OCI-LY3 (cell line): Measurements from ENCODE around the gene PLOD2.

ENCODE experiments used
- H2AFZ ChIP-seq: fragments of 200-600, 300-600 bp; shearing (Covaris generic); 2 replicates; pipeline ENCODE4 v1.6.0; 2014; ENCODE audit warnings: antibody characterized with exemption, low read depth, low read length
- H3K27ac ChIP-seq: fragments of 200-600, 300-600 bp; sonication (generic); 2 replicates; pipeline ENCODE4 v1.5.1; 2014; ENCODE audit warnings: mild to moderate bottlenecking, low read length, moderate library complexity, mixed read lengths
- H3K27me3 ChIP-seq: fragments of 200-600, 300-600 bp; sonication (generic); 2 replicates; pipeline ENCODE4 v1.6.1; 2014; ENCODE audit warnings: low read depth, low read length, mixed read lengths
- H3K36me3 ChIP-seq: fragments of 200-600, 300-600 bp; sonication (generic); replicated peaks from 2 replicates; pipeline ENCODE3; 2014; ENCODE audit warnings: low read depth, low read length, mixed read lengths
- H3K4me1 ChIP-seq: fragments of 300-600, 200-600 bp; sonication (generic); 2 replicates; pipeline ENCODE4 v1.6.1; 2014; ENCODE audit warnings: low read length, mixed read lengths
- H3K4me2 ChIP-seq: fragments of 200-600, 300-600 bp; sonication (generic); 2 replicates; pipeline ENCODE4 v1.6.1; 2014; ENCODE audit warnings: low read length, mixed read lengths
- H3K4me3 ChIP-seq: fragments of 300-600, 200-600 bp; sonication (generic); 2 replicates; pipeline ENCODE4 v1.5.1; 2014; ENCODE audit warnings: antibody characterized with exemption, mild to moderate bottlenecking, low read length, moderate library complexity
- H3K79me2 ChIP-seq: fragments of 300-600, 200-600 bp; shearing (Covaris generic); 2 replicates; pipeline ENCODE4 v1.6.1; 2014; ENCODE audit warnings: mild to moderate bottlenecking, low read length, mixed read lengths
- H3K9ac ChIP-seq: fragments of 300-600, 200-600 bp; shearing (Covaris generic); 2 replicates; pipeline ENCODE4 v1.6.0; 2014; ENCODE audit warnings: mild to moderate bottlenecking, low read length, moderate library complexity
- H3K9me3 ChIP-seq: fragments of 200-600, 300-600 bp; shearing (Covaris generic); 2 replicates; pipeline ENCODE4 v1.6.1; 2014; ENCODE audit warnings: low read length, mixed read lengths; ENCODE audit not compliant: insufficient read depth
- H4K20me1 ChIP-seq: fragments of 200-600, 300-600 bp; sonication (generic); 2 replicates; pipeline ENCODE4 v1.6.1; 2016; ENCODE audit warnings: low read length, mixed read lengths; ENCODE audit not compliant: insufficient read depth
- CTCF ChIP-seq: fragments of 200-600, 300-600 bp; sonication (generic); IDR thresholded peaks from 2 replicates; pipeline ENCODE4 v1.5.1; 2014; ENCODE audit warnings: antibody characterized with exemption, low read length, low read depth
- EZH2phosphoT487 ChIP-seq: fragments of 200-600 bp; shearing (Covaris generic); IDR thresholded peaks from 2 replicates; pipeline ENCODE4 v1.6.1; 2018; ENCODE audit warnings: antibody characterized with exemption, mixed run types, low read depth

Gene PLOD2

GRCh38 chr3:146181216-146181615 lies 20.2 kb upstream of the PLOD2 start:
- no peak overlapping the region for H3K9ac ChIP-seq
- H3K79me2 ChIP-seq = no peaks in the 10 kb centered on the region
- no peak overlapping the region for H3K27ac ChIP-seq
- no peak overlapping the region for H3K4me3 ChIP-seq
- H3K27me3 ChIP-seq = no peaks in the 10 kb centered on the region
- no peaks in the 10 kb centered on the region for H4K20me1 ChIP-seq
- no peak overlapping the region for H3K4me2 ChIP-seq
- H3K4me1 ChIP-seq = no peaks in the 10 kb centered on the region
- no peak for TF ChIP-seq CTCF
- no peak for TF ChIP-seq EZH2phosphoT487
- H2AFZ ChIP-seq = no peak overlapping the region
- H3K36me3 ChIP-seq = no peaks in the 10 kb centered on the region
- H3K9me3 ChIP-seq = no peaks in the 10 kb centered on the region

- no peak overlapping the region for H3K27ac ChIP-seq
- H2AFZ ChIP-seq = no peak overlapping the region
- no peaks in the 10 kb centered on the region for H3K4me1 ChIP-seq
- no peaks in the 10 kb centered on the region for H3K79me2 ChIP-seq
- no peak overlapping the region for H3K9ac ChIP-seq
- H3K27me3 ChIP-seq = no peaks in the 10 kb centered on the region
- no peak overlapping the region for H3K4me2 ChIP-seq
- H3K36me3 ChIP-seq = no peaks in the 10 kb centered on the region
- no peak for TF ChIP-seq CTCF
- TF ChIP-seq EZH2phosphoT487 = no peak
- no peaks in the 10 kb centered on the region for H3K9me3 ChIP-seq
- H3K4me3 ChIP-seq = no peak overlapping the region
- H4K20me1 ChIP-seq = no peaks in the 10 kb centered on the region
These were observed 19.4 kb upstream of the PLOD2 start for GRCh38 chr3:146180376-146180775.

GRCh38 chr3:146178006-146178689 lies 17.2 kb upstream of the PLOD2 start:
- Histone ChIP-seq H3K4me1 (no peaks in the 10 kb centered on the region), H3K9me3 (no peaks in the 10 kb centered on the region), H3K4me3 (no peak overlapping the region), H4K20me1 (no peaks in the 10 kb centered on the region), H3K27ac (no peak overlapping the region), H3K27me3 (no peaks in the 10 kb centered on the region), H3K79me2 (no peaks in the 10 kb centered on the region), H2AFZ (no peak overlapping the region), H3K36me3 (no peaks in the 10 kb centered on the region), H3K4me2 (no peak overlapping the region), H3K9ac (no peak overlapping the region)
- TF ChIP-seq CTCF (no peak), EZH2phosphoT487 (no peak)

GRCh38 chr3:146177519-146177918 lies 16.5 kb upstream of the PLOD2 start:
- Histone ChIP-seq H3K9me3 (no peaks in the 10 kb centered on the region), H3K27me3 (no peaks in the 10 kb centered on the region), H2AFZ (no peak overlapping the region), H3K27ac (no peak overlapping the region), H4K20me1 (no peaks in the 10 kb centered on the region), H3K4me2 (no peak overlapping the region), H3K9ac (no peak overlapping the region), H3K4me1 (no peaks in the 10 kb centered on the region), H3K36me3 (no peaks in the 10 kb centered on the region), H3K79me2 (no peaks in the 10 kb centered on the region), H3K4me3 (no peak overlapping the region)
- TF ChIP-seq EZH2phosphoT487 (no peak), CTCF (no peak)
